Liver (tissue), 3 donors: ENCODE data around the gene ACSL1.

ENCODE experiments used
- CTCF ChIP-seq: fragments of 150-350 bp; IDR thresholded peaks from 2 replicates; pipeline ENCODE4 v1.5.1; 2017; ENCODE audit warnings: improper control_type of control experiment, low read depth, low read length; ENCODE audit not compliant: missing input control
- FOXA1 ChIP-seq: IDR thresholded peaks from 2 replicates; pipeline ENCODE4 v1.6.1; 2016; ENCODE audit warnings: antibody characterized with exemption
- RAD21 ChIP-seq, 2 donors: IDR thresholded peaks; 2 replicates each; pipeline ENCODE4 v1.6.1; 2016; ENCODE audit warnings: antibody characterized with exemption in 2 of 2, mild to moderate bottlenecking in 2 of 2
- SP1 ChIP-seq: IDR thresholded peaks from 2 replicates; pipeline ENCODE4 v1.6.1; 2018; ENCODE audit warnings: antibody characterized with exemption, mild to moderate bottlenecking
- TAF1 ChIP-seq: conservative IDR thresholded peaks from 2 replicates; pipeline ENCODE4 v1.6.1; 2016; ENCODE audit warnings: antibody characterized with exemption, mild to moderate bottlenecking
- YY1 ChIP-seq: IDR thresholded peaks from 2 replicates; pipeline ENCODE4 v1.6.1; 2016; ENCODE audit warnings: antibody characterized with exemption, mild to moderate bottlenecking
- TF ChIP-seq, protein P1 (sequence below): IDR thresholded peaks from 2 replicates; pipeline ENCODE4 v1.6.1; 2016; ENCODE audit warnings: antibody characterized with exemption, mild to moderate bottlenecking
- donor health status: healthy.
- donor health status: healthy.

- TF ChIP-seq CTCF: no peak
- no peak for TF ChIP-seq FOXA1
- TF ChIP-seq TAF1: no peak
- no peak for TF ChIP-seq YY1
- TF ChIP-seq RAD21 (IDR thresholded peaks at IDR 0.05): no peak
- TF ChIP-seq, protein P1, sequence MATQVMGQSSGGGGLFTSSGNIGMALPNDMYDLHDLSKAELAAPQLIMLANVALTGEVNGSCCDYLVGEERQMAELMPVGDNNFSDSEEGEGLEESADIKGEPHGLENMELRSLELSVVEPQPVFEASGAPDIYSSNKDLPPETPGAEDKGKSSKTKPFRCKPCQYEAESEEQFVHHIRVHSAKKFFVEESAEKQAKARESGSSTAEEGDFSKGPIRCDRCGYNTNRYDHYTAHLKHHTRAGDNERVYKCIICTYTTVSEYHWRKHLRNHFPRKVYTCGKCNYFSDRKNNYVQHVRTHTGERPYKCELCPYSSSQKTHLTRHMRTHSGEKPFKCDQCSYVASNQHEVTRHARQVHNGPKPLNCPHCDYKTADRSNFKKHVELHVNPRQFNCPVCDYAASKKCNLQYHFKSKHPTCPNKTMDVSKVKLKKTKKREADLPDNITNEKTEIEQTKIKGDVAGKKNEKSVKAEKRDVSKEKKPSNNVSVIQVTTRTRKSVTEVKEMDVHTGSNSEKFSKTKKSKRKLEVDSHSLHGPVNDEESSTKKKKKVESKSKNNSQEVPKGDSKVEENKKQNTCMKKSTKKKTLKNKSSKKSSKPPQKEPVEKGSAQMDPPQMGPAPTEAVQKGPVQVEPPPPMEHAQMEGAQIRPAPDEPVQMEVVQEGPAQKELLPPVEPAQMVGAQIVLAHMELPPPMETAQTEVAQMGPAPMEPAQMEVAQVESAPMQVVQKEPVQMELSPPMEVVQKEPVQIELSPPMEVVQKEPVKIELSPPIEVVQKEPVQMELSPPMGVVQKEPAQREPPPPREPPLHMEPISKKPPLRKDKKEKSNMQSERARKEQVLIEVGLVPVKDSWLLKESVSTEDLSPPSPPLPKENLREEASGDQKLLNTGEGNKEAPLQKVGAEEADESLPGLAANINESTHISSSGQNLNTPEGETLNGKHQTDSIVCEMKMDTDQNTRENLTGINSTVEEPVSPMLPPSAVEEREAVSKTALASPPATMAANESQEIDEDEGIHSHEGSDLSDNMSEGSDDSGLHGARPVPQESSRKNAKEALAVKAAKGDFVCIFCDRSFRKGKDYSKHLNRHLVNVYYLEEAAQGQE: no peak
- TF ChIP-seq SP1: no peak
These were observed 35.3 kb upstream of the ACSL1 start for GRCh38 chr4:184861047-184861446.
